AG04449 (cell line): ENCODE measurements around the gene HCRTR1.

Source experiments
- CTCF ChIA-PET: fragments of 350-600 bp; formaldehyde crosslinking; extraction: SDS; loops from one replicate; lab custom pipeline; 2021; ENCODE audit warnings: antibody characterized with exemption; lab: Yijun Ruan, JAX
- POLR2A ChIA-PET: fragments of 400-600, 350-600 bp; formaldehyde crosslinking; extraction: SDS; loops from one replicate; lab custom pipeline; 2020; ENCODE audit warnings: antibody characterized with exemption, inconsistent platforms; lab: Yijun Ruan, JAX
- DNase-seq: peaks from one replicate; pipeline ENCODE4 v3.0.0-alpha.2; 2010; ENCODE audit warnings: low read depth, low spot score
- H3K4me3 ChIP-seq: 2 replicates; pipeline ENCODE4 v1.5.1; 2011; ENCODE audit warnings: low read depth, mild to moderate bottlenecking, control low read depth, low read length
- TF ChIP-seq, protein P1 (sequence below): IDR thresholded peaks from one replicate; pipeline ENCODE4 v1.5.1; 2011; ENCODE audit warnings: mild to moderate bottlenecking, moderate library complexity, low read length, control low read depth, inconsistent platforms; ENCODE audit not compliant: insufficient read depth; ENCODE audit errors: missing control alignments

The HCRTR1 gene

DNA sequence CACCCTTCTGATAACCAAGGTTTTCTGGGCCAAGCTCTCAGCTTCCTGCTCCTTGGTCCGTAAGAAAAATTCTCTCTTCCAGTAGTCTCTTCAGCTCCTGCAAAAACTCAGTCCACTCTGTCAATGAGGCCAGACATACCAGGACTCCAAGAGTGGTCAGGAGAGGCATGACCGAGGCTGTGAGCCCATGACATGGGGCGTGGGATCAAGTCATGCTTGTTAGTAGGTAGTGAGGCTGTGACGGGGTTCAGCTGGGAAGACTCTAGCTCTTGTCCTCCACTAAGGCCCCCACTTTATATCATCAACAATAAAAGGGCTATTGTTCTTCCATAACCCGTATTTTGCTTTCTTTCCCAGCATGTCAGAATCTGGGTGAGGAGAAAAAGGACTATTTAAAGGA, 10.1 kb upstream of the HCRTR1 start:
- ChIA-PET POLR2A (no interaction called here), CTCF (interaction anchor here (0.6 to 12.9 kb wide), 6 partner anchors 10 to 416 kb away, joined by 3 to 118 read pairs (median 3); partner anchors contain the start of gene HCRTR1)
- H3K4me3 ChIP-seq: no peak overlapping the region
- TF ChIP-seq, protein P1, sequence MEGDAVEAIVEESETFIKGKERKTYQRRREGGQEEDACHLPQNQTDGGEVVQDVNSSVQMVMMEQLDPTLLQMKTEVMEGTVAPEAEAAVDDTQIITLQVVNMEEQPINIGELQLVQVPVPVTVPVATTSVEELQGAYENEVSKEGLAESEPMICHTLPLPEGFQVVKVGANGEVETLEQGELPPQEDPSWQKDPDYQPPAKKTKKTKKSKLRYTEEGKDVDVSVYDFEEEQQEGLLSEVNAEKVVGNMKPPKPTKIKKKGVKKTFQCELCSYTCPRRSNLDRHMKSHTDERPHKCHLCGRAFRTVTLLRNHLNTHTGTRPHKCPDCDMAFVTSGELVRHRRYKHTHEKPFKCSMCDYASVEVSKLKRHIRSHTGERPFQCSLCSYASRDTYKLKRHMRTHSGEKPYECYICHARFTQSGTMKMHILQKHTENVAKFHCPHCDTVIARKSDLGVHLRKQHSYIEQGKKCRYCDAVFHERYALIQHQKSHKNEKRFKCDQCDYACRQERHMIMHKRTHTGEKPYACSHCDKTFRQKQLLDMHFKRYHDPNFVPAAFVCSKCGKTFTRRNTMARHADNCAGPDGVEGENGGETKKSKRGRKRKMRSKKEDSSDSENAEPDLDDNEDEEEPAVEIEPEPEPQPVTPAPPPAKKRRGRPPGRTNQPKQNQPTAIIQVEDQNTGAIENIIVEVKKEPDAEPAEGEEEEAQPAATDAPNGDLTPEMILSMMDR: no peak
- DNase-seq: no peak

DNA sequence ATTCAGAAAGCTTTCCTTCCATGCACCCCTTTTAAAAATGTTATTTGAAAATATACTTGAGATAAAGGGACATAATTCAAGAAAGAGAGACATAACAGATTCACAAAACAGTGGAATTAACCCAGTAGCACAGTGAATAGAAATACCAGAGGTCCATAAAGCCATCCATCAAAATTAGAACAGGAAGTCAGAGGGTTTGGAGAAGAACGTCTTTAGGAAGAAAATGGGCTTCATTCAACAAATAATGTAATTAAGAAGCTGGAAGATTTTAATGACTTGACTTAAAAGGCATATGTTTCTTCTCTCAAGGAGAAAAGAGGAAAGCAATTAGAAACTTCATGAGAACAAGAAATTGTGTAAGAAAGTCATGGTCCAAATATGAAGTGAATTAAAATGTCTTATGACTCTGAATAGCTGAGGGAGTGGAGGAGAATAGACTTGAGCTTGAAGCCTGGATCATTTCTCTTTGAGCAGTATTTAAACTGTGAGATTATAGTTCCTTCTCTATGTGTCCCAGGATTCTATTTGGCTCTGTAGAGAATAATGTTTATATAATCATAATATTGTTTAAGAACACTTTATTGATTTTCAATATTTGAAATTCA, 7.9 kb upstream of the HCRTR1 start:
- DNase-seq: no peak
- POLR2A ChIA-PET: interaction anchor here (0.5 kb wide), 1 partner anchor 20 kb away, joined by 3 read pairs; no protein-coding TSS in a partner anchor
- H3K4me3 ChIP-seq: no peak overlapping the region
- TF ChIP-seq, protein P1: no peak
- CTCF ChIA-PET: interaction anchor here (0.9 to 12.9 kb wide), 10 partner anchors 9 to 425 kb away, joined by 3 to 118 read pairs (median 4); no protein-coding TSS in a partner anchor

DNA sequence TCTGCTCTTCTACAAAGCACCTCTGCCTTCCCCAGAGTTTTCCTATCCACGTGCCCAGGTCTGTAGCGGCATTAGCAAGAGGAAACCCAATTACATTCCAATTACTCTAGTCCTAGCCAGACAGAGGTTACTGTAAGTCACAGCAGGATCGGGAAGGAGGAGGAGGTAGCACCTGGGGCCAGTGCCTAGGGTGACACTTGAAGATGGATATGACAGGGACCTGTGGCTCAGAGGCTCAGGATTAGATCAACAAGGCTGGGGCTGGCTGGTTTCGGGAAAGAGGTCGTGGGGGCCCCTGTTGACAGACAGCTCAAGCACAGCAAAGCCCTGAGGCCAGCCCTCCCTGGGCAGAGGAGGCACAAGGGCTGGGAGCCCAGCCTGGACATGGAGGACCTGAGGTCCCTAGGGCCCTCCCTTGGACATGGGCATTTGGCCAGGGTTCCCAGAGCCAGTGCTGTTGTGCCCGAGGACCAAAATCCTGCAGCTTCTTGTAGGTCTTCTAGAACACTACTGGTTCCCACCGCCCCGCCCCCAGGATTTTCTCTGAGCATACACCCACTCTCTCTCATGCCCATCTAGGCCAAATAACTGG, 3.0 kb upstream of the HCRTR1 start:
- TF ChIP-seq, protein P1: no peak
- ChIA-PET POLR2A (no interaction called here), CTCF (interaction anchor here (0.9 to 1.0 kb wide), 2 partner anchors 20 to 23 kb away, joined by 3 to 4 read pairs; no protein-coding TSS in a partner anchor)
- no peak for DNase-seq
- H3K4me3 ChIP-seq: no peak overlapping the region

DNA sequence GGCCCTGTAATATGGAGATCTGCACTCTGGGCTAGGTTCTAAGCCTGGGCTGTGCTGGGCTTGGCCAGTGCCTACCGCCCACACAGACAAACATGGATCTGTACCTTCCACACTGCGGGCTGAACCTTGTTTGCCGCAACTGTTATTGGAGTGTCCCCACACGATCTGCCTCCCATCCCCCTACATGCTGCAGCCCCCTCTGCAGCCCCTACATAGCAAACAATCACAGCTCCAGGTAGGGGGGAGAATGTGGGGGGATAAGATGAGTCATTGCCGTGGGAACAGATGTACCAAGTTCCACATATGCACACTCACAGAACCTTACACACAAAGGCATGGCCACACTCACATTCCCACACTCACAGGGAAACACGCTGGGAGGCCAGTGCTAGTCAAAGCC, 2.1 kb upstream of the HCRTR1 start:
- CTCF ChIA-PET: interaction anchor here (1.2 to 4.6 kb wide), 3 partner anchors 10 to 20 kb away, joined by 4 to 58 read pairs (median 57); no protein-coding TSS in a partner anchor
- POLR2A ChIA-PET: no interaction called here

DNA sequence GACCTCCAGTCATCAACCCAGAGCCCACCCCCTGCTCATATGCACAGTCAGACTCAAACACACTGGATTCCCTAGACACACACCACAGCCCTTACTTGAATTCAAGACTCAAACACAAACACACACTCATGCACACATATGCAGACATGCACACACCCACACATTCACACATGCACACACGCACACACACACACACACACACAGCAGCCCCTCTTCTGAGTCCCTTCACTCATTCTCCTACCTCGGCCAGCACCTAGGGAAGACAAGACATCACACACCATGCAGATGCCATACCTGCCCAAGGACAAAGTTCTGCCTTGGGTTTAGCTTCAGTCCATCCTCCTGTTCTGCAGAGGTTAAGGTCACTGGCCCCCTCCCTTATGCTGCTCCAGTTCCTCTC, 1.6 kb upstream of the HCRTR1 start:
- no peak overlapping the region for H3K4me3 ChIP-seq
- ChIA-PET CTCF (interaction anchor here (1.2 to 4.6 kb wide), 3 partner anchors 10 to 21 kb away, joined by 4 to 58 read pairs (median 57); no protein-coding TSS in a partner anchor), POLR2A (no interaction called here)
- TF ChIP-seq, protein P1: no peak
- DNase-seq: no peak

More for the DNA sequence above, 2.1 kb upstream of the HCRTR1 start:
- TF ChIP-seq, protein P1: no peak
- no peak overlapping the region for H3K4me3 ChIP-seq
- DNase-seq: no peak
